Activated gamma-delta T cell treated with Interleukin-2 at 50 U/mL for 16 hours (primary cell): ENCODE measurements around the gene HOMER2.
"Not testable (repeated sequence)": the region's sequence is repeated elsewhere in the genome, so short reads cannot be mapped to it uniquely, and the experiment has no call there.

Source experiments
- DNase-seq: peaks from one replicate; pipeline ENCODE4 v3.0.0-alpha.2; 2020

HOMER2 gene

DNA sequence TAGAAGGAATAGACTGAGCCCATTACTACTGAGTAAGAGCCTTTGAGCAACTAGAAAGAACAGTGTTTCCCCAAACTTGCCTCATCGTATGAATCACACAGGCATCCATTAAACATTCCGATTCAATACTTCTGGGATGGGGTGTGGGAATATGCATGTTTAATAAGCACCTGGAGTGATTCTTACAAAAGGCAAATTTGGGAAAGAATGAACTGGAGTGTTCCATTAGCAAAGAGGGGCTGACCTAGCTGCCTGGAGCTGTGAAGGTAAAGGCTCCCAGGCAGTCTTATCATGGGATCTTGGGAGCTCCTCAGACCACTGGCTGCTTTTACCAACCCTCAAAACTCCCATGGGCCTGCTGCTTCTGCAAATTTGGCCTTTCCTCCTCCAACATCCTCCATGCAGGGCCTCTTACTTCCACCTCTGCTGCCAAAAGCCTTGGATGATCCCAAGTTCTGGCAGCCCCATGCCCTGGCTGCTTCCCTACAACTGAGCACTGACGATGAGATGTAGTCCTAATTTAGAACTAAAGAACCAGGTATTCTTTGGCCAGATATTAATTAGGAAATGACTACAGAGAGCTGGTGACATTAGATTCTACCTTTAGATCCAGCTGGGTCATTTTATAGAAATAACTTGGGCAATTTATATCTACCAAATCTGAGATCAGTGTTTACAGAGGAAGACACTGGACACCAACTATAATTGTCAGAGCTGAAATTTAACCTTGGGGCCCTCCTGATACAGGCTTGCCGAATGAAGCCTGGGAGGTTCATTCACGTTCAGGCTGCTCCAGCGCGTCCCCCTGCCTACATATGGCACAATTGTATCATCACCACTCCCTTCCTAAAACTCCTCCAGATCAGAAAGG lies 11.2 kb upstream of the HOMER2 start:
- no peak for DNase-seq

DNA sequence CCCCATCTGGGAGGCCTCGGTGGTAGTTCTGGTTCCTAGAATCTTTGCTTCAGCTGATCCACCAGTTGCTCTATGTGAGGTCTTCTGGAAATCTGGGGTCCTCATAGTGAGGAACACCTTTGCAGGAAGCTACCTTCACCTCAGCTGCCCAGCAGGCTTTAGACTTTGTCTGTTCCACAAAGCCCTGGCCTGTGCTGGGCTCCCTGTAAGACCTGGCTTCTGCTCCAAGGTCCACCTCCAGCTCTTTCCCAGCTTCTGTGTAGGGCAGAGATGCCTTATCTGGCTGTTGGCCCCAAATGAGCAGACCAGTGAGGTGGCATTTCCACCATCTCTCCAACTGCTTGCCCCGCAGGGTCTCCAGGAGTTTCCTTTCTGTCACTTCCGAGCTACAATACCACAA lies 8.2 kb upstream of the HOMER2 start:
- no peak for DNase-seq

DNA sequence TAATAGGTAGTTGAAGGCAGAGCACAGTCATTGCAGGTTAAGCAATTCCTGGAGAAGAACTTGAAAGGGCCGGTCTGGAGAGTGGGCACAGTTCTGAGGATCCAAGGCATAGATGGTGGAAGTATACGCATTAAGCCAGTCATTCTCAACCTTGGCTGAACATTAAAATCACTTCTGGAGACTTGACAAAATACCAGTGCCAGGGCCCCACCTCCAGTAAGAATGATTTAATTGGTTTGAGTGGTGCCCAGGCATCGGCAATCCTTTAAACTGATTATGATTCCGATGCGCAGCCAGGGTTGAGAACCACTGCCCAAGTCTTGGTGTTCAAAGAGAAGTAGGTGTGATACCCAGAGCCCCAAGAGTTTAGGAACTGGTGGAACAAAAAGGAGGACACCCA lies 6.9 kb upstream of the HOMER2 start:
- DNase-seq: no peak

DNA sequence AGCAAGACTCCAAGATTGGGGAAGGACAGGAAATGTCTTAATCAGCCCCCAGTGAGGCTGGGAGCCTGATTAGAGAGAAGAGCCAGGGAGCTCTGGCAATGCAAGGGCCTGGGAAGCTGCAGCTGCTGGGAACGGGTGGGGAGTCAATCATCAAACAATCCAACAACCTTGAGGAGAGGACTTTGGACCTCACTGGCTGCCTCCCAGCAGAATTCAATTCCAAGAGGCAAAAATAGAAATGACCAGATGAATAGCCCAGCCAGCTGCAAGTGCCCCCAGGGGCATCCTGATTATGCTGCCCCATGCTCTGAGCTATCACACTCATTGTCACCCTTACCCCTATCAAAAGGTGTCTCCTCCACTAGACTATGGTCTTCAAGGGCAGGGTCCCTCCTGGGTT lies 6.1 kb upstream of the HOMER2 start:
- no peak for DNase-seq

DNA sequence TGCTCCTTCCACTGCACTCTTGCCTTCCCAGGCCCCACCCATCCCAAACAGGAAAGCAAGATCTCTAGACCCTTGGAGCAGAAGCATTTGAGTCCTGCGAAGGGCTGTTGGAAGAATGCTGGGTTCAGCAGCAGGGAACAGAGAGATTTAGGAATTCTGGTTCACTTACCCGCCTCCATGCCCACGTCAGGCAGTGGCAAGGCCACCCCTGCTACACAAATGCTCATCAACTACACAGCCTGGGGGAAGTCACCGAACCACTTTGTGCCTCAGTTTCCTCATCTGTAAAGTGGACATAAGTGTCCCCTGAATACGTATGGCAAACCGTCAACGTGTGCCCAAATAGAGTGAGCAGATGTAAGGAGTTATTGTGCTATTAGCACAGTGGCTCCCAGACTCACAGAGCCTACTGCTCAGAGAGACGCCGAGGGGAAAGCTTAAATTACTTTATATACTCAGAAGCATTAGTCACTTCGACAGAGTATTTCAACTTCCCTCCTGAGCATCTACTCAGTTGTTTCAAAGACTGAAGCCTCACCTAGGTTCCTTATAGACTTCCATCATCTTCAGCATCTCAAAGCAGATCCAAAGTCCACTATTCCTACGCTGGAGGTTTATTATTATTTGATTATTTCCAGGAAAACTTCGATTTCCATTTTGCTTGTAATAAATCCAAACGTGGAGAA lies 905 bp downstream of the HOMER2 start:
- DNase-seq: no peak

DNA sequence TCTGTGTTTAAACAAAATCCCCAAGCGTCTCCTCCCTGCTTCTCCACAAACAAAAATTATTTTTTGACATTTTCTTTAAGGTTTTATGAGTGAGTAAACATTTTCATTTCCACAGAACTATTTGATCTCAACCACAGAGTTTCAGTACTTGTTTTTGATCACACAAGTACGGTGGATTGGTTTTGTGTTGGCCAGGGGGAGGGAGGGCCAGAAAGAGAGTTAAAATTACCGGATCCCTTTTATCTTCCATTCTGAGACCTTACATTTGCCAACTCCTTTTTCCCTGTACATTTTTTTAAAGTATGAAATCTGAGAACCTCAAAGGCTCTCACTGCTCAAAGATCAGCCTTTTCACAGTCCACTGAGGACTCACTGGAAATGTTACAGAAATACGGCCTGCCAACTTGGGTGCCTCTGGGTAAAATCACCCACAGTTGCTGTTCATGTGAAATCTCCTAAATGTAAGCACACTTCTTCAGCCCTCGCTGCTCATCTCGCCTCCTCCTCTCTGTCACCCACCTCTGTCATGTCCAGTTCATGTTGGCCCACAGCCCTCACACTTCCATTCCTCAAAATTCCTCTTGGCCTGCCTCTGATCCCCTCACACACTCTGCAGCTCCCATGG lies 1.7 kb downstream of the HOMER2 start:
- DNase-seq: no peak

DNA sequence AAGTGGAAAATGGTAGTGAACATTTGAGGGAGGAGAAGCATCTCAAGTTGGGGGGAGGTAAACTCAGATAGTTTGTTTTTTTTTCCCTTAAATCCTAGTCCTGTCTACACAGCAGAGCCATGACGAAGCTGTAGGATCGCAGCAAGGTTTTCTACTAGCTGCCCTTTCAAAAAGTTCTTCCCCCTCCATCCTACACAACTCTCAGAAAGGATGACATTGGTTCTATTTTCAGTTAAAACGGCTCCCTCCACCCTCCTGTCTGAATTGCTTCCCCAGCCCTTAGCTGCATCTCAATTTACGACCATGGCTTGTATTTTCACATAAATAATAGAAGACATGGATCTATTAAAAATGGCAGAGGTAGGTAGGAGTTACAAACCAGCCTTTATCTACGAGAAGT lies 2.2 kb downstream of the HOMER2 start:
- no peak for DNase-seq

DNA sequence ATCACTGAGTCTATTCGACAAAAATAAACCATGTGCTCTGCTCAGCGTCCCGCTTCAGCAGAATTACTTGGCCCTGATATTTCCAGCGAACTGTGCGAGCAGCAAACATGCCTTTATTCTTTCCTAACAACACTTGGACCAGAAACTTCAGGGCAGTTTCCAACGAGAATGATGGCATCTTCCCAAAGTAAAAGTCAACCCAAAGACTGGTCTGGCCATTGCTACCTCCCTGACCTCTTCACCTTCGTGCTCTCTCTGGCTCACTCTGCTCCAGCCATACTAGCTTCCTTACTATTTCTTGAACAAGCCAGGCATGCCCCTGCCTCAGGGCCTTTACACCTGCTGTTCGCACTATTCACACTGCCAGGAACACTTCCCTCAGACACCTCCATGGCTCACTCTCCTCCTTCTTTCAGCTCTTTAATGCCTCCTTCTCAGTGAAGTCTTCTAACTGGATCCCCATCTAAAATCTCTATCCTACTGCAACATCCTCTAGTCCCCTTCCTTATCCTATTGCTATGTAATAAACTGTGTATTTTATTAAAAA lies 6.3 kb downstream of the HOMER2 start:
- DNase-seq: no peak

DNA sequence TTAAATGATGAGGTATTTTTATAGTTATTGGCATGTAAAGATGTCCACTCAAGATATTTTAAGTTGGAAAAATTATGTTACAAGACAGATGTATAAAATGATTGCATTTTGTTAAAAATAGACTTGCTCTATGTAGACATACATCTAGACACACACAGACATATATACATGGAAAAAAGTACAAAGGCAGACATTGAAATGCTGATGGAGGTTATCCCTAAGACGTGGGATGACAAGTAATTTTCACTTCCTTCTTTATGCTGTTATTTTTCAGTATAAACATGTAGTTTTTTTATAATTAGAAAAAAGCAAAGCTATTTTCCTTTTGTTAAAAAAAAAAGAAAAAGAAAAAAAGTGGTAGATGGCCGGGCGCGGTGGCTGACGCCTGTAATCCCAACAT lies 7.2 kb downstream of the HOMER2 start:
- no peak for DNase-seq

DNA sequence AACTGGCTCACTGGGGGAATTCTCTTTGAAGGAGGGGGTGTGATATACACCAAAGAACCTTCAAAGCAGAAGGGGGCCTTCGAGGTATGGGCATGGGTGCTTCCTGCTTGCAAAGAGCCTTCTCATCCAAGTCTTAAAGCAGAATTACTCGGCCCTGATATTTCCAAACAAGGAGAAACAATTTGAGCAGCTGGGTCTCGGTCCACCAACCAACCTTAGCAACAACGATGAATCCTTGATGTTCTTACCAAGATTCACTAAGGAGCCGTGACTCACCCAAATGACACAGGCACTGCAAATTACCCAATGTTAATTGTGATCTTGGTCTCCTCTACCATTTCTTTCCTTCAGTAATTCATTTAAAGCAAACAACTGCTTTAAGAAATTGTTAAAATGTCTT lies 7.7 kb downstream of the HOMER2 start:
- no peak for DNase-seq

DNA sequence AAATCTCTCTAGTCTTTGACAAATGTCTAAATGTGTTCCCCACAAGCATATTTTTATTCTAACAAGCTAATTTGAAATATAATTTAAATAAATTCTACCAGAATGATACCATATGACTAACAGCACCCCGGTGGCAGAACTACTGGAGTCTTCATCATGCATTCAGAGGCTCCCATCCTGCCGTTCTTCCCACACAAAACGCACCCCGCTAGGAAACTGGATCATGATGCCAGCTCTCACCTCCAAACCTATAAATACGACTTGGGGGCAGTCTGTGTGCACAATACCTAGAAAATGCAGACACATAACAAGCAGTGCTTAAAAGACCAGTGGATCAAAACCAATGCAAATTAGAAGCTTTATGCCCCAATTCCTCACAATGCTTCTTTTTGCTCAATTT lies 8.5 kb downstream of the HOMER2 start:
- no peak for DNase-seq

DNA sequence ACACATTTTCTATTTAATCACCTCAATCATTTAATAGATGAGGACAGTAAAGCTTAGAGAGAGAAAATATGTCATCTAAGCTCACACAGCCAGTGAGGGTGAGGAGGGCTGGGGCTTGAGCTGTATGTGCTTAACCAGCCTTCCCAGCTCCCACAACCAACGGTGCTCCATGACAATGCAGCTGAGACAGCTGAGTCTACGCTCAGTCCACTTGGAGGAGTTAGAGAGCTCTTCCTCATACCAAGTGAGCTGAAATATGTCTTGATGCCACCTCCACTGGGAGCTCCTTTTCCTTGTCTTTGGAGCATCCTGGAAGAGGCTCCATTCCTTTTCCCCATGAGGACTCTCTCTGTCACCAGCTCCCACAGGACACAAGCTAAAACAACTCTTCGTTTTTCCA lies 9.3 kb downstream of the HOMER2 start:
- DNase-seq: no peak

DNA sequence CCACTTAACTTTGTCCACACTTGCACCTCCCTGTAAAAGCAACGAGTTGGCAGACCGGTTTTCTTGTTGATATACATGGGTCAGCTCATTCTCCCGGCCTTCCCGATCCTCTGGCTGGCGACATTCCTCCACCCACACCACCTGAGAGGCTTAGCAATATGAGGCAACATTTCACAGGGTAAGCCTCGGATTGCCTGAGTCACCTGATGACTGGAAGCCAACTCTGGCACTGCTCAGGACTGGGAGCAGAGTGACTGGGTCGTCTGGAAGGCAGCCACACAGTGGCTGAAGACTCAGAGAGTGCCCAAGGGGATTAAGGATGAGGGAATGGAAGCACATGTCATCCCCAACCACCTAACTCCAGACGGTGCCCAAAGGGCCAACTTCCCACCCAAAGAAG lies 9.8 kb downstream of the HOMER2 start:
- DNase-seq: no peak

DNA sequence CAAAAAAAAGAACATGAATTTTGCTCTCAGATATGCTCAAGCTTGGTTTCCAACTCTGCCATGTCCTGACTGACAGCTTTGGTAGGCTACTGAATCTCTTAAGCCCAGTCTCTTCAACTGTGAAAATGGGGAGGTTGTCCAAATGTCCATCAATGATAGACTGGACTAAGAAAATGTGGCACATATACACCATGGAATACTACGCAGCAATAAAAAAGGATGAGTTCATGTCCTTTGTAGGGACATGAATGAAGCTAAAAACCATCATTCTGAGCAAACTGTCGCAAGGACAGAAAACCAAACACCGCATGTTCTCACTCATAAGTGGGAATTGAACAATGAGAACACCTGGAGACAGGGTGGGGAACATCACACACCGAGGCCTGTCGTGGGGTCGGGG lies 12.8 kb downstream of the HOMER2 start:
- DNase-seq: not testable (repeated sequence)

DNA sequence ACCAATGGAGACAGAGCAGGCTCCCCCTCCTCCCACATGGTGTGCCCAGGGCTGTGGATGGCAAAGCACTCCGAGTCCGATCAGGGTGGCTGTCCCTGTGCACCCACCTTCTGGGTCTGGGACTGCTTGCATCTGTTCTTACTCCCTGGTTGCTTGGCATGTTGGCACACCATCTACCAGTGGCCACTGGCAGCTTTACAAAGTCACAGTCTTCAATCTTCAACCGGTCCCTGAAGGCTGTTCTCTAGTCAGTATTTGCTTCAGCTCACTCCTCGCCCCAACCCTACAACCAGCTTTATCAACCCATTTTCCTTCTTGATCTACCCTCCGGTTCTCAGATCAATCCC lies 14.8 kb downstream of the HOMER2 start:
- no peak for DNase-seq

DNA sequence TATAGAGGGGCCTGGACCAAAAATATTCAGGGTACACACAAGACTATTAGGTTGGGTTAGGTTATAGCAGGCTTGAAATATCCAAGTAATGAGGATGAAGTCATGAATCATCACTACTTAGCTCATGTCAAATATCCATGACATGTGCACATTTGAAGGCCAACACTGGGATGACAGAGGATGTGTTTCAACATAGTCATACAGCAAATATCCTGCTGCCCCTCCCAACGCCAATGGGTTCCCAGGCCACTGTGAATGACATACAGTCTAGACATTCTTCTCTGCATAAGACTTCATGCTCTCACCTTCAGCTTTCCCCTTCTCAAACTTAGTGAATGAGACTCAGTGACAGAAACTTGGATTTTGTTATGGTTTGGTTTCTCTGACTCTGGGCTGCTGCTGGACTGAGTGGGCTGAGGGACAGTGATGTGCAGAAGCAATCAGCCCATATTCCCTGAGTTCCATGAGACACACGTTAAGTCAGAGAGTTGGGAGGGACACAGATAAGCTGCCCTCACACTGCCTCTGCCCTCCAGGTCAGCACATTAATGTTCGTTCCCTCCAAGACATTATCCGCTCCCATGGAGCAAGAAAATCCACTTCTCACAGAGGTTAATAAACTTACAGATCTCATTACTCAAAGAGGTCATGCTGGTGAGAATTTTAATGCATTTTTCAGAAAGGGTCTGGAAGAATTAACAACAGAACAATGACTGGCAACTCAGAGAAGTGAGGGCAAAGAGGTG lies 15.4 kb downstream of the HOMER2 start:
- DNase-seq: no peak

DNA sequence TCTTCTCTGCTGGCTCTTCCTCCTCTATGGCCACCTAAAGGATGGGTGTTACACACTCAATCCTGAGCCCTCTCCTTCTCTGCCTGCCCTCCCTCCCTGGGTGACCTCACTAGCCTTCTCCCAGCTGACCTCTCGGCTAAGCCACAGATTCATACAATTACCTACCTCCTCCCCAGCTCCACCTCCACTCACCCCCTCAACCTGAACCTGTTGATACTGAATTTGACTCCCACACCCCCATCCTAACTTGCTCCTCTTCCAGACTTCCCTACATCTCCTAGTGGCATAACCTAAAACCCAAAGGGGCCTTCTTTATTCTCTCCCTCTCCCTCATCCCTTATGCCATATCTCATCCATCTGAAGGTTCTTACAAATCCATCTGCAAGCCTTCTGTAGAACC lies 17.1 kb downstream of the HOMER2 start:
- no peak for DNase-seq

DNA sequence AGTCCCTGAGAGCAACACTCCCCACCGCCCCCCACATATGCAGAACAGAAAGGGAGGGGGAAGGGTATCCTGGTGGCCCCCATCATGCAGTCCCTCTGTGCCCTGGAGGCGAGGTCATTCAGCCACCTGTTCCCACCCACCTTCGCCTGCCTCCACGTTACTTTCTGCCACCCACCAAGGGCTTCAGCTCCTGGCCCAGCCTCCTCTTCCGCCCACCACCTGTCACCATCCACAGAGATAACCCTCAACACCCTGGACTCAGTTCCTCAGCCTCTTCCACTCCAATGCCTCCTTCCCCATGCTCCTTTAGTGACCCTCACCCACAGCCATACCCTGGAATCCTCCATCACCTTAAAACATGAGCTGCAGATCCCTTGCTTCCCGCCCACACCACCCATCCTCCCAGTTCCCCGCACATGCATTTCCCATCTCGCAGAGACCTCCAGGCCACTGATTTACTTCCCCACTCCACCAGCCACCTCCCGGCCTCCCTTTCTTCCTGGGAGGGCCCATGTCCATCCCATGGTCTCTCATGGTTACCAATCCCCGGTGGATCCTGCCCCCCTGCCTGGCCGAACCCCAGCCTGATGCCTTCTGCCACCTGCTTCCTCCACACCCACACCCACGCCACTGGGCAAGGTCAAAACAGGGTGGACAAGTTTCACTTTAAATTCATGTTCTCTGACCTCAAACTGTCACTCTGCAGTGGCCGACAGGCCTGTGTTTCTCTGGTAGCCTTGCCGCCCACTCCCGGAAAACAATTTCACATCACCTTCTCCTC lies 18.2 kb downstream of the HOMER2 start:
- no peak for DNase-seq

DNA sequence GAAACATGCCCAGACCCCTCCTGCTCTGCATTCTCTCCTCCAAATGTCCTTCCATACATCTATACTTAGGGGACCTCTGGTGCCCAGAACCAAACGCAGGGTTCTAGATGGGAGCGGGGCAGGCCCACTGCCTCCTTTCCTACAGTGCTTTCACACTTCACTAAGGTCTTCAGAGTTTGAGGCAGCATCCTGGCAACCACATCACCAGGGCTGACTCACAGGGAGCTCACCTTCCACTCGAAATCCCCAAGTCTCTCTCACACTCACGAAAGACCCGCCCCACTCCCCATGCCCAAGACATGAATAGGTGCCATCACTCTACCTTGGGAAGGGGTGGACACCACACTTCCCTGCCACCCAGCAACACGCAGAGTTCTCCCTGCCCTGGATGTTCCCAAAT lies 18.9 kb downstream of the HOMER2 start:
- DNase-seq: no peak

DNA sequence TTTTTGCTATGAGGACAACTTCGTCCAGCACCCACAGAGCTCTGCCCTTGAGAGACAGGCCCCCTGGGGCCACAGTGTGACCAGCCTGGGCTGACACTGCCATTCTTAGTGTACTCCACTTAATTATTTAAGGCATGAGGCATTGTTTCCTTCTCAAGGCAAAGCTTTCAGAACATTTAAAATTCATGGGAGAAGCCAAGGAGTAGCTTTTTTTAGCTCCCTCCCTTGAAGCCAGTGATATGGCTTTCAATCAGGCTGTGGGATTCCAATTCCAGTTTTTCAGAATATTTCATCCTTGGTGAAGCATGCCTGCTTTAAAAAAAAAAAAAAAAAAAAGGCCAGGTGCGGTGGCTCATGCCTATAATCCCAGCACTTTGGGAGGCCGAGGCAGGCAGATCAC lies 21.3 kb downstream of the HOMER2 start:
- no peak for DNase-seq

DNA sequence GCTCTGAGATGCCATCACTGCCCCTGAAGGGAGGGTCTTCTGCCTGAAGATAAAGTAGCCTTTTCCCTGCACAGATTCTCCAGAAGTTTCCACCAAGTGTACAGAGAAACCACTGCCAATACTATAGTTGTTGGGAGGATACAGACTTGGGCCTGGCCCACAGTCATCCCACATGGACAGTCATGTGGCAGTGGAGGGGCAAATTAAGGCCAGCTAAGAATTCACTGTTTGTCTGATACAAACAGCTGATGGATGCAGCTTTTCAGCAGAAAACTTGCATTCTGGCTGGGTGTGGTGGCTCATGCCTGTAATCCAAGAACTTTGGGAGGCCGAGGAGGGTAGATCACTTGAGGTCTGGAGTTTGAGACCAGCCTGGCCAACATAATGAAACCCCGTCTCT lies 22.1 kb downstream of the HOMER2 start:
- no peak for DNase-seq

DNA sequence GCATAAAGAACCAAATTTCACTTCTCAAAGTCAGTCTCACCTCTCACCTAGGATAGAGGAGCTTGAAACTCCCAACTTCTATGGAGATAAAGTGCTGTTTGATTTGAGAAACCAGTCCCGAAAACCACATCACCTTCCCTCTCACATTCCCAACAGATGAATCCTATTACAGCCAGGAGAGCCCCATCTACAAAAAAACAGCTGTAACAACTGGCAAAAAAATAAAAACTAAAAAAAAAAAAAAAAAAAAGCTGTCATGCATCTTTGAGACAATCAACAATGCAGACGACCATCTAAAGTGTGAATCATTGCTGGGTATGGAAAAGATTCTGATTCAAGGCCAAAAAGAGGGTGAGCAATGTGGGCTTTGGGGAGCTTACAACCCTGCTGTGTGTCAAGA lies 23.8 kb downstream of the HOMER2 start:
- no peak for DNase-seq
